HG03060 (cell line): ENCODE results near the gene POU3F1.
"Not testable (repeated sequence)": the region's sequence is repeated elsewhere in the genome, so short reads cannot be mapped to it uniquely, and the experiment has no call there.

ENCODE experiments used
- ATAC-seq: cut with Tn5 transposase; IDR thresholded peaks from one replicate; pipeline ENCODE4 v1.9.1; 2021; ENCODE audit warnings: low read depth, moderate number of reproducible peaks; ENCODE audit not compliant: unreplicated experiment

POU3F1 gene

DNA sequence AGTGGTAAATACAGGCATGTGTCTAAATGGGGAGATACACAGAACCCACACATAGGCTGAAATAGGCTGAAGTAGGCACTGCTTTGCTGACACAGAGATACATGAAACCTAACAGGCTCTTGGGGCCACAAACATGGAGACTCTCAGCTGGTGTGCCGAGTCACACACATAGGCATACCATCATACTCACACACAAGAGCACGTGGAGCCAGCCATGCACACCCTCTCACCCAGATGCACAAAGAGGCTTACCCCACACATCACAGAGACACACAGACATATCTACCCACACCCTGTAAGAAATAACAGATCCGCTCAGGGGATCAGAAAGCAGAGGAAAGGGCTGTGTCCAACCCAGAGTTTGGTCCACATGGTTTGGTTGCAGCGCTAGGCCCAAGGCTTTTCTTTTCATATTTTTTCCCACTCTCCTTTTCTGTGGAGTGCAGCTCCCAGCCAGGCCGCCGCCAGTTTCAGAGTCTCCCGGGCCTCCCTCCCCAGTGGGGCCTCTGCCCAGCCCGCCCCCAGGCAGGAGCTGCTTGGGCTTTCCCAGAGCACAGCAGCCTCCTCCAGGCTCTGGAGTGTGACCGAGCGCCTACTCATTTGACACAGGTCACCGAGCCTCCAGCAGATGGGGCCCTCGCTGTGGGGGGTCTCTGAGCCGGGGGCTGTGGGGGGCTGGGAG lies 3.9 kb upstream of the POU3F1 start:
- ATAC-seq, result no peak

DNA sequence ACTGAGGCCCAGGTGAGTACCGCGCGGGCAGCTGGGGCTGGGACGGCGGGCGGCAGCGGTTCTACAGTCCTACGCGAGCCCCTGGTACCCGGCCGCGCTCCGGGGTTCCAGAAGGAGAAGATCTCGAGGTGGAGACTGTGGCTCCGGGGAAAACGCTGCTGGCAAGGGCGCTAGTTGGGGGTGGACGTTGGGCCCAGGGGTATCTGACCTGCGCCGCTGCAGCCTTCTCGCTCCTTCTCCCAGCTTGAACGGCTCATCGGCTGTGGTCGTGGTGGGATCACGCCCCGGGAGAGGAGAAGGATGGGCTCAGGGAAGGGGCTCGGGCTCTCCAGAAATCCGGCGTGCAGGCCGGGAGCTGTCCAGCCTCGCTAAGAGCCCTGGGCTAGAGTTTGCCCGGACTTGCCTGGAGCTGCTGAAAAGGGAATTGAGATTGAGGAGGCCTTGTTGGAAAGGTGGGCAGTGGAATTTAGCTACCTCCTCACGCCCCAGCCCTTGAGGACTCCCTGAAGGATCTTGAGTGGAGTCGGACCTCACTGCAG lies 1.1 kb upstream of the POU3F1 start:
- no peak for ATAC-seq

DNA sequence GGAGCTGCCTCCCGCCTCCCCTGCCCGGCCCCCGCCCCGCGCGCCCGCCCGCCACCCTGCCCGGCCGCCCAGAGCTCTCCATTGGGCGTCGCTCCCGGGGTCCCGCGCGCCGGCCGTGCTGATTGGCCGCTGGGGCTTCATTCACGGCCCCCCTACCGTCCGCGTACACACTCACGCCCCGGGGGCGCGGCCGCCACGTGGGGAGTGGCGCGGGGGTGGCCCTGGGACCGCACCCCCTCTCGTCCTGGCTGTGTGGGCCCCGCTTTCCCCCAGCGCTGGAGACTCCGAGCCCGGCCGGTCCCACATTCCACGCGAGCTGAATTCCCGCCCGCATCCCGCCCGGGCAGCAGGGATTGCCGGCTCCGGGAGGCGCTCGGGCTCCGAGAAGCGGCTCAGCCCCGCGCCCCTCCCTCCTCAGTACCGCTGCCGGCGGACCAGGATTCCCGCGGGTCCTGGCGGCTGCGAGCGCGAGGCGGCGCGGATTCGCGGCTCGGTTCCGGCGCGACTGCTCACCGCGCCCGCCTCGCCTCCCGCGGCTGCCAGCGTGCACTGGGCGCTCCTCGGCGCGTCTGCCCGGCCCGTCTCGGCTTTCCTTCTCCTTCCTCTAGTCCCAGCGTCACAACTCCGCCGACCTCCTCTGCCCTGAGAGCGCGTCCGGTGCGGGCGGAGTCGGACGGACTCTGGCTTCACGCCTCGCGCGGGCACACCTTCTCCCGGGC lies 450 bp upstream of the POU3F1 start:
- ATAC-seq, result no peak

DNA sequence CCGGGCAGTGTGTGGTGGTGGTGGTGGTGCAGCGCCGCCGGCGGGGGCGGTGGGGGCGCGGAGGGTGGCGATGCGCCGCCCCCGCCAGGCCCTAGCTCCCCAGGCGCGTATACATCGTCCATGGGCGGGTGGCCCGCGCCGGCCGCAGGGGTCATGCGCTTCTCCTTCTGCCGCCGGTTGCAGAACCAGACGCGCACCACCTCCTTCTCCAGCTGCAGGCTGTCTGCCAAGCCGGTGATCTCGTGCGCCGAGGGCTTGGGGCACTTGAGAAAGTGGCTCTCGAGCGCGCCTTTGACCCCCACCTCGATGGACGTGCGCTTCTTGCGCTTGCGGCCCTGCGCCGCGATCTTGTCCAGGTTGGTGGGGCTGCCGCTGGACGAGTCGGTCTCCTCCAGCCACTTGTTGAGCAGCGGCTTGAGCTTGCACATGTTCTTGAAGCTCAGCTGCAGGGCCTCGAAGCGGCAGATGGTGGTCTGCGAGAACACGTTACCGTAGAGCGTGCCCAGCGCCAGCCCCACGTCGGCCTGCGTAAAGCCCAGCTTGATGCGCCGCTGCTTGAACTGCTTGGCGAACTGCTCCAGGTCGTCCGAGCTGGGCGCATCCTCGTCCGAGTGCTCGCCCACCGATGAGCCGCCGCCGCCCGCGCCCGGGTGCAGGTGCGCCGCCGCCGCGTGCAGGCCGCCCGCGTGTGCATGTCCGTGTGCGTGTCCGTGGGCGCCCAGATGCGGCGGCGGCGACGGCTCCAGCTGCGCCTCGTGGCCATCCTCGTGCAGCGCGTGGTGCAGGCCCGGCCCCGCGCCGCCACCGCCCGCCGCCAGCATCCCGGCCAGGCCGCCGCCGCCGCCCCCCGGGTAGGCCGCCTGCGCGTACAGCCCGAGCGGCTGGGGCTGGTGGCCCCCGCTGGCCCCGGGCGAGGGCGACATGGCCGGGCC lies 926 bp downstream of the POU3F1 start:
- ATAC-seq, result no peak

DNA sequence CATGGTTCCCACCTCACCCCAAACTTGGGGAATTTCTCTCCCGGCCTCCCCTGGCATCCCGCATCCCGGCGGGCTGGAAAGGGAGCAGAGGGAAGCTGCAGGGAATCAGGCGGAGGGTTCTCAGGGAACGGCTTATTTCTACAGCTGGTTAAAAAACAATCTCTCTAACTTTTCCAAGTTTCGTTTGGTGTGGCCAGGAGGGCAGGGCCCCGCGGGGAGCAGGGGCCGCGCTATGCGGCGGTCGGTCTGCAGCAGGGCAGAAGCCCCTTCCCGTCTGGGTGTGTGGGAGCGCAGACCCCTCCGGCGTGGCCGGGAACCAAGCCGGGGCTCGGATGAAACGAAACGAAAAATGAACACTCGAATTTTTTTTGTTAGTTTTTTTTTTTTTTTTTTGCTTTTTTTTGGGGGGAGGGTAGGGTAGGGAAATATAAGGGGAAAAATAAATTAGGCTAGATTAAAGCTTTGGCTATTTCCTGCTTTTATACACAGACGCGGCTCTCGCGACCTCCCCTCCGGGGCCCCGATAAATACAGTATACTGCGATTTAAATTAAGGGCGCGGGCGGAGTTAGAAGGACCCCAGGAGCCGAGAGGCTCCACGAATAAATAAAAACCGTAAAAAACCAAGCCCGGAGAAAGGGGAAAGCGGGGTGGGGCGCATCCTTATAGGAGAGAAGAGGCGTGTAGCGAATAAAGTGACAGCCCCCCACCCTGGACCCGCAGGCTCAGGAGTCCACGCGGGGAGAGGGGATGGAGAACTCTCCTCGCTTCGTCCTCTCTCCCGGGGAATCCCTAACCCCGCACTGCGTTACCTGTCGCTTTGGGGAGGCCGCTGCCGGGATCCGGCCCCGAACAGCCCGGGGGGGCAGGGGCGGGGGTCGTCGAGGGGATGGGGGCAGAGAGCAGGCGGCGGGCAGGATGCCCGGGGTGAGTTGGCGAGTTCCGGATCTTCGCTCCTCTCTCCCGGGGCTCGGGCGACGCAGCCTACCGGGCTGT lies 2.1 kb downstream of the POU3F1 start:
- no peak for ATAC-seq

DNA sequence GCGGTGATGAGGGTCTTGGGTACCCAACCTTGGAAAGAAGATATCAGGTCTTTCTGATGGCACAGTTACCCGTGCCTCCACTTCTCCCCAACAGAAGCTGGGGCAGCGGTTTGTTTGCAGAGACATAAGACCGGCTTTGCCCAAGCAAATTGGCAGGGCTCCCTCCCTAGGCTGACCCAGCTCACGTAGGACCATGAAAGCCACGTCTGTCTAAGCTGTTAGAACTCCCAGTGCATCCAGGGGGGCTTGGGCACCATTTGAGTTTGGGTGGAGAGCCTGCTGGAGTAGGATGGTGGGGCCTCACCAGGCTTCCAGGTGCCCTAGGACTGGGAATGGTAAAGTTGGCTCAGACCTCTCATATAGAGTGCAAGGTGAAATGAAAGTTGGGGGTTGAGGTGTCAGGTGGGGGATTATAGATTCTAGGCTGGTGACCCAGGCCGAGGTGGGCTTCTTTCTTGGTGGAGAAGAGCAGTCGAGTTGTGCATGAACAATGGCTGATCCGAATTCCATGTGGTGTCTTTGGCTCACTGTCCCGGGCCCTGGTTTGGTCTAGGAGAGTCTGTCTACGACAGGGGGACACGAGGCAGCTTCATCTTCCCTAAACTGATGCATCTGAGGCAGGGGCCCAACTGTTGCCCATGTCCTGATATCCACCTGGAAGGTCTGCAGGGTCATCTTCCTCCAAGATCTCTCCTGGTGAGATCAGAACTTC lies 3.4 kb downstream of the POU3F1 start:
- ATAC-seq, result no peak

DNA sequence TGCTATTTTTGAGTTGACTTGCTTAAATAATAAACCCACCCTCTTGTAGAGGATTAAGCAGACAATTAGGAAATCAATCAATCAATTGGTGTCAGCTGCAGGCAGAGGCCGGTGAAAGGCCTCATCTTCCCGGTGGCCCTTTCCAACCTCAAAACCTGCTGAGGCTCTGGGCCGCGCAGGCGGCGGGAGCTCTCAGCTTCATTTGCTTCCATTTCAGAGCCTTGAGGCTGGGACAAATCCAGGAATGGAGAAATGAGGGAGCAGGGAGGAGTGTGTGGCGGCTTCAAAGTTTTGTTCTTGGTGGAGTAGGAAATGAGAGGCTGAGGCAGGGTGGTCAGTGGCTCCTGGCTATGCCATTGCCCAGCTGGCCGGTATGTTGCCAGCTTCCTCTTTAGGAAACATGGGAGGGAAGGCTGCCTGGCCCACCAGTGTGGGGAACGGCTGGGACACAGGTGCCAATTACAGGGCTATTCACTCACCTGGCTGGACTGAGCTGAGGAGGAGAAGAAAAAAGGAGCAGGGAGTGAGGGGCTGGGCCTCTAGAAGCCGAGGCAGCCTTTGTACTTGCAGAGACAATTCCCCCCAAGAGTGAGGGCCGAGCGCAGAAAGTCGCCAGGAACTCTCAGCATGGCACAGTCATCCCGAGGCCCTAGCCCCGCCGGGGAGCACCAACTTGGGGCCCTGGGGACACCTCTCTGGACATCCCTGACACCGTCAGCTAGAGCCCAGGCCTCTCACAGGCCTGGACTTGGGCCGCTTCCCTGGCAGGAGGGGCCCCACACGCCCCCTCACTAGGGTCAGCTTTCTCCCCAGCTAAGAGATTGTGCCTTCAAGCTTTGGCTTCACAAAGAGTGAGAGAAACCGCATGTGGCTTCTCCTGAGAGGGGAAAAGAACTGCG lies 4.4 kb downstream of the POU3F1 start:
- ATAC-seq, result no peak

DNA sequence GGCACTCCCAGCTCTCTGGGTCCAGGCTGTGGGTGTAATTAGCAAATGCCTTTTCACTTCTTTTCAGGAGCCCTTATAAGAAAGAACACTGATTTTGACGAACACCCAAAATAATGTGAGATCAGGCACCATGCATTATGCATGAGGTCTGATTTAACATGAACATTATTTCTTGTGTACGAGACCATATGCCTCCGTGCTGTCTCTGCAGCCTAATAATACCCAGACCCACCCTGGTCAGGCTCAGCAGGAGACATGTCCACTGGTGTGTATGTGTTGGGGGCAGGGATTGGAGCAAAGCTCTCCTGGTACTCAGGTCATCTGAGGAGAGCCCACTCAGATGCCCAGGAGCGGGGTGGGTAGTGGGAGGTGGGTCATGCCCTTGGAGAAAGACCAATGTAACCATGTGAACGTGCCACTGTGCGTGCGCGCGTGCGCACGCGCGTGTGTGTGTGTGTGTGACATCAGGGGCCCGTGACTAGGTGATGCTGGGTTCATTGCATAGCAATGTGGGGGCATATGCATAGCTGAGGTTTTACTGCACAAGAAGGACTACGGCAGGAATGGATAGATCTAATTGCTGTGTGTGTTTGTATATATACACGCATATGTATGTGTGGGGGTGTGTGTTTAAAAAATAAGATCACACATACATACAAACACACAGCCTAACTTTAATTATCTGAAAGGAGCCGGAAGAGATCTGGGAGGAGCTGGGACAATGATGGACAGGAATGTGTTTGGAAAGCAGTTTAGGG lies 7.1 kb downstream of the POU3F1 start:
- ATAC-seq, result no peak

DNA sequence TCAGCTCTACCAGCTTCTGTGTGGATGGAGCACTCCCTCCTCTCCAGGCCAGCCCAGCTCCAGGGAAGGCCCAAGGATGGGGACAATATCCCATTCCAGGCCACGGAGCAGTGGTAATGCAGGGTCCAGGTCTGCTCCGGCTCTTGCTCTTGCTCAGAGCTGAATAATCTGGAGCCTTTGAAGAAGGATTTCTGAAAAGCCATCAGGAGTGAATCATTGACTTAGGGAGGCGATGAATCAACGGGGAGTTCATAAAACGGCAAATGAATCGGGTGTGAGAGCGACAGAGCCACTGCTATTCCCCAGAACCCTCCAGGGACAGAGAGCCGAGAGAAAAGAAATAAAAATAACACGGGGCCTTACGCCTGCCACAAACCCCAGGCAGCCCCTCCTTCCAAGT lies 7.7 kb downstream of the POU3F1 start:
- no peak for ATAC-seq

DNA sequence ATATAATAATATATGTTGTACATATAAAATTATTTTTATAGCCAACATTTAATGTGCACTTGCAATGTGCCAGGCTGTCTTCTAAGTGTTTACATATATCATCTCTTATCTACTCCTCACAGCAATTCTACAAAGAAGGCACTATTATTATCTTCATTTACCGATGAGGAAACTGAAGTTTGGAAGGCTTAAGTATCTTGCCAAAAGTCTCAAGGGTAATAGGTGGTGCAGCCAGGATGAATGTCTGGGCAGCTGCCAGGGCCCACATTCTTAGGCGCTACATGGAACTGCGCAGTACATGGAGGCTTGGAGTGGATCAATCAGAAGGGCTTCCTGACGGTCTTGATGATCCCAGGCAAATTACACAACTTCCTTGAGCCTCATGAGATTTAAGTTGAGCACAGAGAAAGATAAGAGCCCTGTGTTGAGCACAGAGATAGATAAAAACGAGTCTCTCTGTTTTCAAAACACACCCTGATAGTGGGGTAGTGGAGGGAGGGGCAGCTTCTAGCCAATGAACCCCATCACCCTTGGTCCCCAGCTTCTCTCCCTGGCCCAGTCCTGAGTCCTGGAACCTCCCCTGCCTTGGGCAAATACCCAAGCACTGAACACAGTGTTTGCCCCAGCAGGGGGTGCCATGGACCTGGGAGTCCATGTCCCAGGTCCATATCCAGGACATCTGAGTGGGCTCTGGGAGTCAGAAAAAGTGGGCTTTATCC lies 9.2 kb downstream of the POU3F1 start:
- ATAC-seq, result no peak

DNA sequence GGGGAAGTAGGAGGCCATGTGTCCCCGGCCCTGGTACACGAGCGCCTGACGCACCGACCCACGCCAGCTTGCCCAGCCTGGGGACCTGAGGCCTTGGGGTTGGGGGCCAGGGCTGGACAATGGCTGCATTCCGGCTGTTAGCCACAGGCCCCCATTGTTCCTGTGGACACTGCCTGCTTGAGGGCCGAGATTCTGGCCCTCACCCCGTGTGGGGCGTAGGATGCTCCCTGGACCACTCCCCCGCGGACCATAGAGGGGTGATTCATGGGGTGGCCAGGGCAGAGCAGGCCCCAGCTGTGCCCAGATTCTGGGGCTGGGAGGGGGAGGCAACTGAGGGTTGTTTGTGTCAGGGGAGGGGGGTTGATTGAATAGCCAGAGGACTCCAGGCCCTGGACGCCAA lies 11.7 kb downstream of the POU3F1 start:
- ATAC-seq, result no peak

DNA sequence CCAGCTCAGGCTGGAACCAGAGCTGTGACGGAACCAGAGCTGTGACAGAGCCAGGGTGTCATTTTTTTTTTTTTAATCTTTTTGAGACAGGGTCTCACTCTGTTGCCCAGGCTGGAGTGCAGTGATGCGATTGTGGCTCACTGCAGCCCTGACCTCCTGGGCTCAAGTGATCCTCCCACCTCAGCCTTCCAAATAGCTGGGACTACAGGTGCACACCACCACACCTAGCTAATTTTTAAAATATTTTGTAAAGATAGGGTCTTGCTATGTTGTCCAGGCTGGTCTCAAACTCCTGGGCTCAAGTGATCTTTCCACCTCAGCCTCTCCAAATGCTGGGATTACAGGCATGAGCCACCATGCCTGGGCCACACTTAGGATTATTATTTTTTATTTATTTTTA lies 13.6 kb downstream of the POU3F1 start:
- ATAC-seq, result not testable (repeated sequence)

DNA sequence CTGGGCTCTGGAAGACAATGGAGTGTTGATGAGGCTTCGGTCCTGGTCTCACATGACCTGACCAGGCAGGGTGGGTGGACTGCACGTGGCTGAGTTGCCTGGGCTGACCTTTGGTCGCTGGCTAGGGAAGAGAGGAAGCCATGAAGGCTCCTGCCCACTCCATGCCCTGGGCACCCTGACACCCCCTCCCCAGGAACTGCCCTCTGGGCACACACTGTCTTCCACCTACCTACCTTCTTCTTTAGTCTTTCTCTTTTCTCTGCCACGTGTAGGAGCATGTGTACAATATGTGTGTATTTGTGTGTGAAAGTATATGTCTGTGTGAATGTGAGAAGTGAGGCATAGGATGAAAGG lies 15.1 kb downstream of the POU3F1 start:
- no peak for ATAC-seq

DNA sequence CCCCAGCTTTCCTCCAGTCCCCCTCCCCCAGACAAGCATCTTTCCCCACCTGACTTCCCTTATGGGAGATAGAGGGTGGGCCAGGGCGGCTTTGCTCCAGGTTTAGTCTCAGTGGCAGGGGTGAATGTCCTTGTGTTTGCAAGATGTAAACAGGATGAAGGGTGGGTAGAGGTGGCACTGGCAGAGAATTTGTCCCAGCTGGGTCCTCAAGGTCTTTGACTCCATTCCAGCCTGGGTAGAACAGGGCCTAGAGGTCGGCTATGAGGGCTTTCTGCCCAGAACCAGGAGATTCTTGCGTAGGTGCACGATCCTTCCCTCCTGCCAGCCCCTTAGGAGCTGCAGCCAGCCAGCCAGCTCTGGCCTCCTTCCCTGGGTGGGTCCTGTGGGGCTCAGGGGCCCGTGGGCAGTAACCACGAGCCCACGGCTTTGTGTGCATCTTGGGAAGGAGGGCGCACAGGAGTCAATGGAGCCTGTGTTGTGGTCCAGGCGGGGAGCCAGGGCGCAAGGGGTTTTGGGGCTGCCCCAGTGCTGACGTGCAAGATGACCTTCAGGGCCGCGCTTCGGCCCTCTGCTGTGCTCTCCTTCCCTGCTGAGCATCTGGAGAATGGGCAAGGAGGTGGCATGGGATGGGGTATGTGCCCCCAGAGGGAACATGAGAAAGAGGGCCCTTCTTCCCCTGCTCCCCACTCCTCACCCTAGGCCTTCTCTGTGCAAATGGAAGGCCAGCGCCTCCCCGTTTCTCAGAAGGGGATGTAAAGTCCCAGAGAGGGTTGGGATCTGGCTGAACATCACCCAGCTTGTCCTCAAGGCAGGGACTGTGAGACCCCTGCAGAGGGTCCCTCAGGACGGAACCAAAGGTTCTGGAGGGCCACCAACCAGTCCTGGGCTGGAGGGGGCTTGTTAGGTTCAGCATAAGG lies 15.7 kb downstream of the POU3F1 start:
- ATAC-seq, result no peak

DNA sequence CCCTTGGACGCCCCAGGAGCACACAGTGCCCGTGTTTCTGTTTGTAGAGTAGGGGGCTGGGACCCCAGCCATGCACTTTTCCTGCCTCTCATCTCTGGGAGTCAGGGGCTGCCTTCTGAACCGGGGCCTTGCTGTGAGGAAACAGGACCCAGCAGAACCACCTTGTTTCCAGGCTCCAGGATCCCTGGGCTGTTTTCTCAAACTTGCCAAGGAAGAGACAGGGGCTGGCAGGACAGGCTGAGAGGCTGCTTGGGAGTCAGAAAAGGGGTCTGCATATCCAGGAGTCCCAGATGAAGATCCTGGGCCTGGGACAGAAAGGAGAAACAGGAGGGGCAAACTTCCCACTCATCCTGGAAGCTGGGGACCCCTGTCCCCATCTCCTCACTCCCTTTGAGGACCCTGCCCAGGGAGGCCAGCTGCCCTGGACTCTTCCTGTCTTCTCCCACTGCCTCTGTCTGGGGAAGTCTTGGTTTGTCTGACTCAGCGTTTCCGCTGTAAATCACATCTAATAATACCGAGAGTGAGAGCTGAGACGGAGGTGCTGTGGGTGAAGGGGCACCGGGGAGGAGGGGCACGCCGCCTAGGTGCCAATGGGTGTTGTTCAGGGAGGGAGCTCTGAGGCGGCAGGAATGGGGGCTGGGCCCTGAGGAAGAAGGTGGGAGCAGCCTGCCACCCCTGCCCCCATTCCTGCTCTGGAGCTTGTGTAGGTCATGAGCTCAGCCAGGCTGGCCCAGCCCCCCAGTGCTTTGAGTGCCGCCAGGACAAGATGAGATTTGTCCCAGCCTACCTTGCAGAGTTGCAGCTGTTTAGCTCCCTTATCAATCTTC lies 16.7 kb downstream of the POU3F1 start:
- no peak for ATAC-seq
